GM12864 (cell line): ENCODE results near the gene ETV6.

ENCODE experiments used
- DNase-seq: peaks from one replicate; pipeline ENCODE4 v3.0.0-alpha.2; 2011; ENCODE audit warnings: low read depth
- H3K4me3 ChIP-seq: 2 replicates; pipeline ENCODE4 v1.5.1; 2011; ENCODE audit warnings: mild to moderate bottlenecking, low read depth, low read length, control low read depth
- TF ChIP-seq, protein P1 (sequence below): IDR thresholded peaks from 2 replicates; pipeline ENCODE4 v1.5.1; 2011; ENCODE audit warnings: low read depth, mild to moderate bottlenecking, moderate library complexity, low read length, control low read depth, inconsistent platforms; ENCODE audit errors: missing control alignments

ETV6 gene

GRCh38 chr12:11815397-11815796 is 165.9 kb downstream of the ETV6 start:
- TF ChIP-seq, protein P1, sequence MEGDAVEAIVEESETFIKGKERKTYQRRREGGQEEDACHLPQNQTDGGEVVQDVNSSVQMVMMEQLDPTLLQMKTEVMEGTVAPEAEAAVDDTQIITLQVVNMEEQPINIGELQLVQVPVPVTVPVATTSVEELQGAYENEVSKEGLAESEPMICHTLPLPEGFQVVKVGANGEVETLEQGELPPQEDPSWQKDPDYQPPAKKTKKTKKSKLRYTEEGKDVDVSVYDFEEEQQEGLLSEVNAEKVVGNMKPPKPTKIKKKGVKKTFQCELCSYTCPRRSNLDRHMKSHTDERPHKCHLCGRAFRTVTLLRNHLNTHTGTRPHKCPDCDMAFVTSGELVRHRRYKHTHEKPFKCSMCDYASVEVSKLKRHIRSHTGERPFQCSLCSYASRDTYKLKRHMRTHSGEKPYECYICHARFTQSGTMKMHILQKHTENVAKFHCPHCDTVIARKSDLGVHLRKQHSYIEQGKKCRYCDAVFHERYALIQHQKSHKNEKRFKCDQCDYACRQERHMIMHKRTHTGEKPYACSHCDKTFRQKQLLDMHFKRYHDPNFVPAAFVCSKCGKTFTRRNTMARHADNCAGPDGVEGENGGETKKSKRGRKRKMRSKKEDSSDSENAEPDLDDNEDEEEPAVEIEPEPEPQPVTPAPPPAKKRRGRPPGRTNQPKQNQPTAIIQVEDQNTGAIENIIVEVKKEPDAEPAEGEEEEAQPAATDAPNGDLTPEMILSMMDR = no peak
- DNase-seq = no peak
- H3K4me3 ChIP-seq = no peak overlapping the region

DNA sequence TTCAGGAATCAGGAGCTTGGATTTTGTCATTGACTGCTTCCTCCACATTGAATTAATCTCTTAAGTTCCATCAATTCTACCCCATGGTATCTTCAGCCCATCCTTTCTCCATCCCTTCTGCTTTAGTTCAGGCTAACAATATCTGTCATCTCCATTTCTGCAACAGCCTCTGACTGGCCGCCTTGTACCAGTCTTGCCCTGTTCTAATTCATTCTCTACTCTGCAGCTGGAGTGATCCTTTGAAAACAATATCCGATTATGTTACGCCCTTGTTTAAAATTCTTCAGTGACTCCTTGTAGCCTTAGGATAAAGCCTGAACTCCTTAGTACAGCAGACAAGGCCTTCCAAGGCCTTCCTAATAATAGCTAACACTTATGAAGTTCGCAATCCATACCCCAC is 170.2 kb downstream of the ETV6 start:
- TF ChIP-seq, protein P1 = no peak
- no peak overlapping the region for H3K4me3 ChIP-seq

GRCh38 chr12:11820476-11820875 is 171.0 kb downstream of the ETV6 start:
- H3K4me3 ChIP-seq = no peak overlapping the region
- no peak for DNase-seq
- TF ChIP-seq, protein P1 = no peak

More for the DNA sequence above, 170.2 kb downstream of the ETV6 start:
- DNase-seq = no peak

- no peak overlapping the region for H3K4me3 ChIP-seq
- no peak for DNase-seq
- TF ChIP-seq, protein P1 = no peak
Measured at GRCh38 chr12:11821386-11822080, 172.1 kb downstream of the ETV6 start.

GRCh38 chr12:11822081-11822834 is 172.8 kb downstream of the ETV6 start:
- TF ChIP-seq, protein P1 = no peak
- DNase-seq = no peak
- peak overlapping the region; percentile 8; the same call in 1 of the 2 replicates for H3K4me3 ChIP-seq

DNA sequence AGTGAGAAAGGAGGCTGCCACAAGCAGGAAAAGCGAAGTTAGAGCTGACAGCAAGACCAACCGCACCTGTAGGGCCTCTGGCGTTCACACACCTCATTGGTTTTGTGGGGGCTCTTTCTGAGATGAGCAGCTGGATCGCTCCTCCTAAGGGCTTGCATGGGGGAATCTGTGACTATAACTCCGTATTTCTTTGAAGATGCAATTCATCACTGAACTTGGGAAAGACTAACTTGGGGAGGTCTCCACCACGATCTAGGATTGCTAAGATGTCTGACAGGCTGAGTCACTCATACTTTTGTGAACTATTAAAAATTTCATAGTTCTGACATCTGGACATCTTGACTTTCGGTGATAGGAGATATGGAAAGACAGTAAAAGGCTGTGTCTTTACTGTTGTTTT is 173.6 kb downstream of the ETV6 start:
- no peak for DNase-seq
- TF ChIP-seq, protein P1 = no peak
- no peak overlapping the region; the same call in 1 of the 2 replicates for H3K4me3 ChIP-seq
